NCI-H2081 treated with DMSO at 0.1 percent for 48 hours (cell line): ENCODE data around the gene C2.
A peak's percentile ranks its signal among the peaks of the same experiment; 100 is the strongest.
"Not testable (repeated sequence)": the region's sequence is repeated elsewhere in the genome, so short reads cannot be mapped to it uniquely, and the experiment has no call there.

Experiments
- DNase-seq: peaks from one replicate; lab custom pipeline; 2025; lab: John Stamatoyannopoulos, UW

Gene C2

DNA sequence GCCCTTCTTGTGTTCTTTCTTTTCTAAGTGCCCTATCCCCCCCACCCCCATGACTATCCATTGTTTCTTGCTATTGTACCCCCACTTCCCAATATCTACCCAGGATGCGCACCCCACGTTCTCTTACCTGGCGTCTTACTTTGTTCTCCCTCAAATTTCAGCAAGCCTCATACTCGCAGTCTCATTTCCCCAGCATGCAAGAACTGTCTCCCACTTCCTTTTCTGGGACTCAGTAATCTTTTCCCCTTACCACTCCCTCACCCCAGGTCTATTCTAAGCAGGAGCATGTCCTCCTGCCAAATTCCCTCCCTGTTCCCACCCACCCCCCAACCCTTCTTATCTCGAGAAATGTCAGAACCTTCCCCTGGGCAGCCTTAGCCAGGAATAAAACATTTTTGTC is 28.3 kb upstream of the C2 start:
- DNase-seq, result no peak

DNA sequence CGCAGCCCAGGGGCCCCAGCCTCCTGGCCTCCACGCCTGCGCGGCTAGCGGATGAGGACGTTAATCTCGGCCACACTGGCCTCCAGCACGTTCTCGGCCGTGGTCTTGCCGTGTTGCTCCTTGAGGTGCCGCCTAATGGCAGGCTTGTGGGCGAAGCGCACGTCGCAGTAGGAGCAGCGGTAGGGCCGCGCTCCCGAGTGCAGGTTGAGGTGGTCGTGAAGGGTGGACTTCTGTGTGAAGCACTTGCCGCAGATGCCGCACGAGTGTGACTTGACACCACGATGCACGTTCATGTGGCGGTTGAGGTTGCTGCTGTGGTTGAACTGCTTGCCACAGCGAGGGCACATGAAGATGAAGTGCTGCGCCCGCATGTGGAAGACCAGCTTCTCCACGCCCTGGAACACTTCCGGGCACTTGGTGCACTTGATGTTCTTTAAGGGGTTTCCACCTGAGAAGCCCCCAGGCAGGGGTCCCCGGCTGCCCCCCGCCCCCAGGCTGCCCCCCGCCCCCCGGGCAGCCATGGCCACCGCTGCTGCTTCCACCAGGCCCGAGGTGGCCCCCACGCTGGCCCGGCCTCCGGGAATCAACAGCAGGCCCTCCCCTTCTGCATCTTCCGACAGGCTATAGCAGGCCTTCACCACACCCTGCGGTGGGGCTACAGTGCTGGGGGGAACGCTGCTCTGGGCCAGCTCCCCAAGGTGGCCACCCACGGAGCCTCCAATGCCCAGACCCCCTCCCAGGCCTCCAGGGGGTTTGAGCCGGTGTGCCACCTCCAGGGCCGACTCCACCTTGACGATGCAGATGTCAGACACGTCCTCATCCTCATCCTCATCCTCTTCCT is 27.4 kb upstream of the C2 start:
- DNase-seq, result no peak

DNA sequence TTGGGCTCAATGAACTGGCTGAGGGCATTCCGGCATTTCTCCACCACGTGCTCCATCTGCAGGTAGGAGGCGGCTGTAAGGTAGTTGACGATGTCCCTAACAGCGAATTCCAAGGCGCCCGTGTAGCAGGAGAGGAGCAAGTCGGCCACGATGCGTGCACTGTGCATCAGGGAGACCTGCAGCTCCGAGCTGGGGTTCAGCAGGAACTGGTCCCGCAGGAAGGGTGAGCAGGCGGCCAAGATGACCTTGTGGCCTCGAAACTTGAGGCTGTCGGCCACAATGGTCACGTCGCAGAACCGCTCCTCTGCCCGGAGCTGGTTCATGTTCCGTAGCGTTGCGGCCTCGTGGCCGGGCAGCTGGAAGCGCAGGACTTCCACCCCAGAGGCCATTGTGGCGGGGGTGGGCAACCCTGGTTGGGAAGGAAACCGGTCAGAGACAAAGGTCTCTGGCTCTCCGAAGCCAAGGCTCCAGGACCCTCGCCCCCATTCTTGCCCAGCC is 26.6 kb upstream of the C2 start:
- DNase-seq, result no peak

DNA sequence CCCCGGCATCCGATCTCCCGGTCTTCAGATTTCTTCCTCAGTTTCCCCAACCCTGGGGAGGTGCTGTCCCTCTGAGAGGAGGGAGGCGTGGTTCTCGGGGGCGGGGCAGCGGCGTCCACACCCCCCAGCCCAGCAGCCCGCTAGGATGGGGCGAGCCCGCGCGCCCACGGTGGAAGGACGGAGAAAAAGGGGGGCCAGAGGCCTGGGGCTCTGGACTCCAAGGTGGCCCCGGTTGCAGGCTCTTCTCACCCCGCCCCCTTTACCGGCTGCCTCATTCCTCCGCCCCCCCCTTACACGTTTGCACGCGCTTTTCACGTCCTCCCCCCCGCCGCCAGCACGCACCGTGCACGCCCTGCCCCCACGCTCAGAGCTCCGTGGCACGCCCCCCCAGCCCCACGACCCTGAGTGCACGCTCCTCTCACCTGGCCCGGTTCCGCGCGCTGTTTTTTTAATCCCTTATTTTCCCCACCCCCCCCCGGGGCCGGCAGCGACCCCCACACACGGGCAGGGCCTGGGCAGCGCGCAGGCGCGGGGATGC is 26.0 kb upstream of the C2 start:
- no peak for DNase-seq

DNA sequence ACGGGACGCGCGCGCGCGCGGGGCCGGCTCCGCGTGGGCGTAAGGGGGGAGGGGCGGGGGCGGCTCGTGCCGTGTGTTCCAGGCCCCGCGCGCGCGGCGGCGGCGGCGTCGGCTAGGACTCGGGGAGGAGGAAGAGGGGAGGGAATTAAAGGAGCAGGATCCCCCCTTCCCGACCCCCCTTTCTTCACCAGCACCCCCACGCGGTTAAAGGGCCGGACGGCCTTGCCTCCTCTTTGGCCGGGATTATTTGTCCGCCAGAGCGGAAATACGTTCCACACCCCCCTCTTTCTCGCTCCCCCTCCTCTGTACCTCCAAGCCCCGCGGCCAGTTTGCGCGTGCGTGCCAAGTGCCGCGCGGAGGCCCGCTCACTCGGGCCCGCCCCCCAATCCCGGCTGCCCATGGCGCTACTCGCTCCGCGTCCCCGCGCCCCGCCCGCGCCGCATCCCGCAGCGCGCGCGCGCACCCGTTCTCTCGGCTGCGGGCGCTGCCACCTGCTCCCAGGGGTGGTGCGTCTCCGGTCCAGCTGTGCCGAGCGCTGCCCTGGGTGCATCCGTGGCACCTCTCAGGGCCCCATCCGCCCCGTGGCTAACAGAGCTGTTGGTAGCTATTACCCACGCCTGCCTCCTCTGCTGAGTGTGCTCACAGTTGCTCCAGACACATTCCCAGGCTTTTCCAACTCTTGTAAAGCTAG is 25.4 kb upstream of the C2 start, which contains the start of gene ZBTB12:
ZBTB12 (minus strand) TSS at position 134 of the 691 bp plus-strand sequence. CDS start 781 bp downstream, outside the sequence.
- DNase-seq, result peak; percentile 82

DNA sequence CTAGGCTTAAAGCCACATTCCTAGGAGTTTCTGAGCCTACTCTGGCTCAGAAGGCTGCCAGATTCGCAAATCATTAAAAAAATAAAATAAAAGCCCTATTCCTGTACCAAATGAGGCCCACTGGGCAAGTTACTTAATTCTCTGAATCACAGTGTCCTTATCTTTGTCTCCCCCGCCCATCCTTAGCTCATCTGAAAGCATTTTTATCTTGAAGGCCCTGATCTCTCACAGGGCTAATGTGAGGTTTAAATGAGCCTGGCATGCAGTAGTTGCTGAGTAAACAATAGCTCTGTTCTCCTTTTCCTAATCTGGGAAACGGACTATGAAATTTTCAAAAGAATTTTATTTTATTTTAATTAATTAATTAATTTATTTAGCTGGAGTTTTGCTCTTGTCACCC is 23.6 kb upstream of the C2 start:
- DNase-seq, result no peak

DNA sequence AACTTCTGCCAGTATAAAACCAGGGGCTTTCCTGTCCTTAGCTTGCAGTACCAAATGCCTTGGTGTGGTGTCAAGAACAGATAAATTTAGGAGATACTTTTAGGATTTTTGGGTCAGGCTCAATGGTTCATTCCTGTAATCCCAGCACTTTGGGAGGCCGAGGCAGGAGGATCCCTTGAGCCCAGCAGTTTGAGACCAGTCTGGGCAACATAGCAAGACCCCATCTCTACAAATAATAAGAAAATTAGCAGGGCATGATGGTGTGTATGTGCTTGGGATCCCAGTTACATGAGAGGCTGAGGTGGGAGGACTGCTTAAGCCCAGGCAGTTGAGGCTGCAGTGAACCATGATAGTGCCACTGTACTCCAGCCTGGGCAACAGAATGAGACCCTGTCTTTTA is 22.5 kb upstream of the C2 start:
- DNase-seq, result no peak

DNA sequence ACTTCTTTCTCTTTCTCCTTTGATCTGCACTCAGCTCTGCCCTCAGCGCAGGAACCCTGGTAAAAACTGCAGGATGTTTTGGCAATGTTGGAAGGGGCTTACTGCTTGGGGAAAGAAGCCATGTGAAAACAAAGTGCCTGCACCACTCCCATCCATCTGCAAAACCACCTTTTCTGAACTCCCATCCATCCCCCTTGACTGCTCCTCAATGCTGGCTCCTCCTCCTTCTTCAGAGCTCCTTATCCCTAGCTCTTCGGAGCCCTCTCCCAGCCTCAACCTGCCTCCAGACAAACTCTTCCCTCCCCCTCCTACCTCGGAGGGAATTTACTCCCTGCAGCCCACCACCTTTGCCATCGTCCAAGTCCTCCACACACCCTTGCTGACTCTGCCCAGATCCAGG is 21.4 kb upstream of the C2 start:
- DNase-seq, result no peak

DNA sequence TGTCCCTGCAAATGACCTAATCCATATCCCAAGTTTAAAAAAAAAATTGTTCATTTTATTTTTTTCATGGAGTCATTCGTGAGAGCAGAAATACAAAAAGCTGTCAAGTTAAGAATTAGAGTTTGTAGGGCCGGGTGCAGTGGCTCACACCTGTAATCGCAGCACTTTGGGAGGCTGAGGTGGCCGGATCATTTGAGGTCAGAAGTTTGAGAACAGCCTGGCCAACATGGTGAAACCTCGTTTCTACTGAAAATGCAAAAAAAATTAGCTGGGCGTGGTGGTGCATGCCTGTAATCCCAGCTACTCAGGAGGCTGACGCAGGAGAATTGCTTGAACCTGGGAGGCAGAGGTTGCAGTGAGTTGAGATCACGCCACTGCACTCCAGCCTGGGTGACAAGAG is 20.8 kb upstream of the C2 start:
- DNase-seq, result not testable (repeated sequence)

DNA sequence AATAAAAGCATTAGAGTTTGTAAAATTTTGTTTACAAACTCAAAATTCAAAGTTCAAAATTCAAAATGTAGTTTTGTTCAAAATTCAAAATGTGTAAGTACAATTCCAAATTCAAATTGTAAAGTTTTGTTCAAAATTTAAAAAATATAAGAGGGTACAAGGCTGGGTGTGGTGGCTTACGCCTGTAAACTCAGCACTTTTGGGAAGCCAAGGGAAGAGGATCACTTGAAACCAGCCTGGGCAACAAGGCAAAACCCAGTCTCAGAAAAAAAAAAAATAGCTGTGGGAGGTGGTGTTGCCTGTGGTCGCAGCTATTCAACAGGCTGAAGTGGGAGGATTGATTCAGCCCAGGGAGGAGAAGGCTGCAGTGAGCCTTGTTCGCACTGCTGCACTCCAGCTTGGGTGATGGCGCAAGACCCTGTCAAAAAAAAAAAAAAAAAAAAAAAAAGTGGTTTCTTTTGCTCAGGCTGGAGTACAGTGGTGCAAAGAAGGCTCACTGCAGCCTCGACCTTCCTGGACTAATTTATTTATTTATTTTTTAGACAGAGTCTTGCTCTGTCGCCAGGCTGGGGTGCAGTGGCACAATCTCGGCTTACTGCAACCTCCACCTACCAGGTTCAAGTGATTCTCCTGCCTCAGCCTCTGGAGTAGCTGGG is 20.2 kb upstream of the C2 start:
- DNase-seq, result no peak

DNA sequence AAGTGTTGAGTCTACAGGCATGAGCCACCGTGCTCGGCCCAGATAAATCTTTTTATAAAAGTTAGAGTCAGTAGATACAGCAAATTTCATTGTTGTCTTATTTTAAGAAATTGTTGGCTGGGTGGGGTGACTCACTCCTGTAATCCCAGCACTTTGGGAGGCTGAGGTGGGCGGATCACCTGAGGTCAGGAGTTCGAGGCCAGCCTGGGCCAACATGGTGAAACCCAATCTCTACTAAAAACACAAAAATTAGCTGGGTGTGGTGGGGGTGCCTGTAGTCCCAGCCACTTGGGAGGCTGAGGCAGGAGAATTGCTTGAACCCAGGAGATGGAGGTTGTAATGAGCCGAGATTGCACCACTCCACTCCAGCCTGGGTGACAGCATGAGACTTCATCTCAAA is 19.3 kb upstream of the C2 start:
- not testable (repeated sequence) for DNase-seq

DNA sequence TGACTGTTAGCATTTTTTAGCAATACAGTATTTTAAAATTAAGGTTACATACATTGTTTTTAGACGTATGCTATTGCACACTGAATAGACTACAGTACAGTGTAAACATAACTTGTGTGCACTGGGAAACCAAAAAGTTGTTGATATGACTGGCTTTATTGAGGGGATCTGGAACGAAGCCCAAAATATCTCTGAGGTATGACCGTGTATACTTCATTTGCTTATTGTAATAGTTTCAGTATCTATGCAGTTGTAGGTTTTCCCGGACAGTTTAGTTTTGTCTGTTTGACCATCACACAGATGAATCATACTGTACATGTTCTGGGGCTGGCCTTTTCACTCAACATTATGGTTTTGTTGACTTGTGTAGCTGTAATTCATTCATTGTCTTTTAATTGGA is 18.7 kb upstream of the C2 start:
- DNase-seq, result no peak

DNA sequence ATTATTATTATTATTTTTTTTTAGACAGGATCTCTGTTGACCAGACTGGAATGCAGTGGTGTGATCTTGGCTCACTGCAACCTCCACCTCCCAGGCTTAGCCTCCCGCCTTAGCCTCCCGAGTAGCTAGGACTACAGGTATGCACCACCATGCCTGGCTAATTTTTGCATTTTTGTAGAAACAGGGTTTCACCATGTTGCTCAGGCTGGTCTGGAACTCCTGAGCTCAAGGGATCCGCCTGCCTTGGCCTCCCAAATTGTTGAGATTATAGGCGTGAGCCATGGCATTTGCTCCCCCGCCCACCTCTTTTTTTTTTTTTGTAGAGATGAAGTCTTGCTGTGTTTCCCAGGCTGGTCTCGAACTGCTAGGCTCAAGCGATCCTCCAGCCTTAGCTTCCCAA is 18.2 kb upstream of the C2 start:
- not testable (repeated sequence) for DNase-seq

DNA sequence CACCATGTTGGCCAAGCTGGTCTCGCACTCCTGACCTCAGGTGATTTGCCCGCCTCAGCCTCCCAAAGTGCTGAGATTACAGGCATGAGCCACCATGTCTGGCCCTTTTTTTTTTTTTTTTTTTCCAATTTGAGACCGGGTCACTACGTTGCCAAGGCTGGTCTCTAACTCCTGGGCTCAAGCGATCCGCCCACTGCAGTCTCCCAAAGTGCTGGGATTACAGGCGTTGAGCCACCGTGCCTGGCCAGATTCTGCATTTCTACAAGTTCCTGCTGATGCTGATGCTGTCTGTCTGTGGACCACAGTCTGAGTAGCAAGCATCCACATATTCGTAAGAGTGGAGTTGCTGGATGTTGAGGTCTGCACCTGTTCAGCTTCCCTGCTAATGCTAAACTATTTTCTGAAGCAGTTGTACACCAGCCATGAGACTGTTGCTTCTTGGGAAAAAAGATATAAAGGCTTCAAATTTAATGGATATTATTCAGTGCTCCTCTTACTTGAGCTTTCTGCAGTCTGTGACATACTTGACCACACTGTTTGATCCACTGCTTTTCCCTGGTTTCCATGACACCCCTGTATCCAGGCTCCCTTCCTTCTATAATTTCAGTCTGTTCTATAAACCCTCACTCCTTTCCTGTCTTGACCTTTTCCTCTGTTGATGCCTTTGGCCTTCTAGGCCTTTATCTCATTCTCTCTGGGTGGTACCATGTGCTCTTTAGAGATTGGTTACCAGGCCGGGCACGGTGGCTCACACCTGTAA is 15.5 kb upstream of the C2 start:
- no peak for DNase-seq

DNA sequence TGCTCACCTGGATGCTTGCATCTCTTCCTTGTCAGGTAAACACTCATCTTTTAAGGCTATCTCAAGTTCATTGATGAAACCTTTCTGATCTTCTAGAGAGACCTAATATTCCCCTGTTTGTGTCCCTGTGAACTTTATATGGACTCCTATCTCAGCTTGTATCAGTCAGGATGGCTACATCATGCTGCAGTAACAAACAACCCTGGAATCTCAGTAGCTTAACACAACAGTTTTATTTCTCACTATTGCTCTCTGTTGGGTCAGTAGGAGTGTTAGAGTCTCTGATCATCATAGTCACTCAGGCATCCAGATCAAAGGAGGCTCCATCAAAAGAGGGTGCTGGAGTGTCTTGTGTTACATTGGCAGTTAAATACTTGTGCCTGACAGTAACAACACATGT is 12.2 kb upstream of the C2 start:
- no peak for DNase-seq

DNA sequence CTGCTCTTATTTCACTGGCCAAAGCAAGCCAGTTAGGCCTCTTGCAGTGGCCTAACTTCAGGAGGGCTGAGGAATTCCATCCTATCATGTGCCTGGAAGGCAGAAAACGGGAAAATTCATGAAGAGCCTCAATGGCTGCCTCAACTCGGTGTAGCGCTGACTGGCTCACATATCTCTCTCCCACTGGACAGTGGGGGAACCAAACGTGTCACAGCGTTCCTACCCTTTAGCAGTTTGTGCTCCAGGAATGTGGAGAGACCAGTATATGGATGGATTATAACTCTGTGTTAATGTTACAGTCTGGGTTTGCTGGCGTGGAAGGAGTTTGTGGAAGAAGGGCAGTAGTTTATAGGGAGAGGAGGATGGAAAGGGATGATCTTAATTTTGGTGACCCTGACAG is 11.8 kb upstream of the C2 start:
- DNase-seq, result no peak

DNA sequence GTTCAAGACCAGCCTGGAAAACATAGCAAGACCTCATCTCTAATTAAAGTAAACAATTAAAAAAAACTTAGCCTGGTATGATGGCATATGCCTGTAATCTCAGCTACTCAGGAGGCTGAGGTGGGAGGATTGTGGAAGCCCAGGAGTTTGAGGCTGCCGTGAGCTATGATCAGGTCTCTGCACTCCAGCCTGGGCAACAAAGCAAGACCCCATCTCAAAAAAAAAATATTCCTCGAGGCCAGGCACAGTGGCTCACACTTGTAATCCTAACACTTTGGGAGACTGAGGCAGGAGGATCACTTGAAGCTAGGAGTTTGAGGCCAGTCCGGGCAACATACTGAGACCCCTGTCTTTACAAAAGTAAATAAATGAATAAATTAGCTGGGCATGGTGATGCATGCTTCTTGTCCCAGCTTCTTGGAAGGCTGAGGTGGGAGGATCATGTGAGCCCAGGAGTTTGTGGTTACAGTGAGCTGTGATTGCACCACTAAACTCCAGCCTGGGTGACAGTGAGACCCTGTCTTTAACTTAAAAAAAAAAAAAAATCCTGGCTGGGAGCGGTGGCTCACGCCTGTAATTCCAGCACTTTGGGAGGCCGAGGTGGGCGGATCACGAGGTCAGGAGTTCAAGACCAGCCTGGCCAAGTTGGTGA is 9.3 kb upstream of the C2 start:
- DNase-seq, result no peak

DNA sequence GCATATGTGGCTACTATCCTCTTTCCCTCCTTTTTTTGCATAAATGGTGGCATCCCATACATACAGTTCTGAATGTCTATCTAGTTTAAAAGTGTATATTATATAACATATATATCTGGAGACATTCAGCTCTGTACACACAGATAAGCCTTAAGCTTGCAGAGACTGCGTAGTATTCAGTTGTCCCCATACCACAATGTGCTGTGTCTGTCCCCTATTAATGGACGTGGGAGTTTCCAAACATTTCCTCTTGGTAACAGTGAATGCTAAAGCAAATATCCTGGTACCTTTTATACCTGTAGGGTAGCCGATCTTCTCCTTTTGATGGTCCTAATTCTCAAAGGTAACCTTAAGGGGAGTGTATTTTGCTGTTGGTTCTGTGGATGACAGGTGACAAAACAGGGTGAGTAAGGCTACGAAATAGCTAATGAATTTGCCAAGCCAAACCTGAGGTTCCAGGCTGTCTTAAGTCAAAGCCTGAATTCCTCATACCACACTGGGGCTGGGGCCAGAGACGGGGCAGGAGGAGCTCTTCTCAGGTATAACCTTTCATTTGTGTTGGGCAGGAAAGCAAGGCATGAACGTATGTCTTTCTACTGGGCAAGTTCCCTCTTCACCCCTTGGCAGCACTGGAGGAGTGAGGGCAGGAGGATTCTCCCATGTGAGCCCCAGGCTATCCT is 7.8 kb upstream of the C2 start:
- no peak for DNase-seq

DNA sequence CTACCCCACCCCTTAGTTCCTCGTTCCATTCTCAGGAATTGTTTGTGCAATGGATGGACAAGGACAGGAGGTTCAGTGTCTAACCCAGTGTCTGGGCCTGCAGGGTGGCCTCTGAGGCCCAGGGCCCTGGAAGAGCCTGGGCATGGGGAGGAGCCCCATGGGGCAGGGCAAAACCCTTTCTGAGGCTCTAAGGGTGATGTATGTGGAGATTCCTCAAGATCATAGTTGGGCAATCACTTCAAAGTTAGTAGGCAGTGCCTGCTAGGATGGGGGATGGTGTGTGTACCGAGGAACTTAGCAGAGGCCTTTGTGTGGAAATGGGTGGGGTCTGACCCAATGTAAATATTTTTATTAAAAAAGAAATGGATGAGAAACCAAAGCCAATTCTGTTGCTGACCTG is 6.7 kb upstream of the C2 start:
- DNase-seq, result no peak

DNA sequence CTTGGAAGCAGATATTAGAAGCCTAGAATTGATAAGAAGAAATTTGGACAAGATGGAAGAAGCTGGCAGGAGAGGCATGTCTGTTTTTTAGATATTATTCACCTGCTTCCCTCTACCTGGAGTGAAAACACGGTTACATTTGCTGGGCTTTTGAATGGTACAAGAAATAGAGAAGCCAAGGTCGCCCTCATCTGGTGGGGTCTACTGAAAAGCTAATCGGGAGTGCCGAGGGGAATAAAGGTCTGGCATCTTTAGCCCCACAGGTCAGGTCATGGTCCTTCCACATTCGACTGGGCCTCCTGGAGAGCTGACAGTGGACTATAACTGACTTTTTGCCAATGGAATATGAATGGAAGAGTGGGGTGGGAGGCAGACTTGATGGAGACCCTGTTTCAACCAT is 4.6 kb upstream of the C2 start:
- DNase-seq, result no peak
